Inflammatory macrophage (primary cell): Measurements from ENCODE around the gene SLC25A48.

Experiments used
- DNase-seq, 2 donors: peaks; one replicate each; pipeline ENCODE4 v3.0.0-alpha.2; 2020 to 2022
- total RNA-seq, 18 experiments: gene quantifications; one replicate each; lab custom pipeline; 2026; ENCODE audit warnings: mixed read lengths in 6 of 18, inconsistent platforms in 2 of 18; lab: John Stamatoyannopoulos, UW

SLC25A48 gene, protein sequence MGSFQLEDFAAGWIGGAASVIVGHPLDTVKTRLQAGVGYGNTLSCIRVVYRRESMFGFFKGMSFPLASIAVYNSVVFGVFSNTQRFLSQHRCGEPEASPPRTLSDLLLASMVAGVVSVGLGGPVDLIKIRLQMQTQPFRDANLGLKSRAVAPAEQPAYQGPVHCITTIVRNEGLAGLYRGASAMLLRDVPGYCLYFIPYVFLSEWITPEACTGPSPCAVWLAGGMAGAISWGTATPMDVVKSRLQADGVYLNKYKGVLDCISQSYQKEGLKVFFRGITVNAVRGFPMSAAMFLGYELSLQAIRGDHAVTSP
- total RNA-seq: 0.38 to 7.4 (median 1.3) reads per million in 18 experiments

DNA sequence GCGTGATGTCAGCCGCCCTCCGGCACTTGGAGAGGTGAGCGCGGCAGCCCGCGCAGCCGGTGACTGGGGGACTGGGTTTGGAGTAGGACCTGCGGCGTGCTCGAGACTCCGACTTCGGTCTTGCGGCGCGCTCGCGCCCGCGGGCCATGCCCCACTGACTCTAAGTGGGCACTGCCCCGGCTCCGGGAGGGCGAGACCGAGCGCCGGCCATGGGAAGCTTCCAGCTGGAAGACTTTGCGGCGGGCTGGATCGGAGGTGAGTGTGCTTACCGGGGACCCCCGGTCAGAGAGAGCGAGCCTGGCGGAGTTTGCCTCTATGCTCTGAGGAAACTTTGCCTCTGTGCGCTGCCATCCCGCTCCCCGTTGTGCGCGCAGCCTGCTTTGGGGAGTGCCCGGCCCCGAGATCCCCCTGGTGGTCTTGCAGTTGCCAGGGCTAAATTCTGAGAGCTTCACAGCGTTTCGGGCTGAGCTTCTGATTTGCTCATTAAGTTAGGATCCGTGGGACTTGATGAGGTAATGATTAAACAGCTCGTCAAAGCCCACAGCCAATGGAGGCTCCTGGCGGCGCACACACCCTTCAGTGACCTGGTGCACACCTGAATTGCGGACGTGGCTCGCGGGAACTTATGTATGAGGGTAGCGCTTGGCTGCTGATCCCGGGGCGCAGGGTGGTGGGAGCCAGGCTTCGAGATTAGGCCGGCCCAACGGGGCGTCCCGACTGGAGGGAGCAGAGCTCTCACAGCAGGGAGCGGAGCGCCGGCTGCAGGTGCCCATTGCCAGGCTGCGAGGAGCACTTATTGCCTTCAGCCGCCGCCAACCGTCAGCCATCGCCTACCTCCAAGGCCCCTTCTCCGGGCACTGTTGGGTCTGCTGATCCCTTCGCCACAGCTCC lies at the start of gene SLC25A48:
Gene SLC25A48 (plus strand): TSS at position 25 of the 891 bp plus-strand sequence. CDS start 185 bp downstream, at position 210.
- no peak for DNase-seq

DNA sequence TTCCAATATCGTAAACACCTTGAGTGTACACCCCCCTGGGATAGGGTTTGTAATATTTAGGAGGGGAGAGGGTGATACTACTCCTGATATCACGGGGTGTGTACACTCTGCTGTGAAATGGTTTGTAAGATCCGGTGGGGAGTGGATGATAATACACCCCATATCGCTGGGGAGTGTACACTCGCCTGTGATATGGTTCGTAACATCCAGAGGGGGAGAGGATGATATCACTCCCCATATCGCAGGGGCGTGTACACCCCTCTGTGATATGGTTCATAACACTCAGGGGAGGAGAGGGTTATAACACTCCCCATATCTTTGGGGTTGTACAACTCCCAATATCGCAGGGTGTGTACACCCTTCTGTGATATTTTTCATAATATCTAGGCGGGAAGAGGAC lies 33.8 kb upstream of the SLC25A48 start:
- DNase-seq: no peak

DNA sequence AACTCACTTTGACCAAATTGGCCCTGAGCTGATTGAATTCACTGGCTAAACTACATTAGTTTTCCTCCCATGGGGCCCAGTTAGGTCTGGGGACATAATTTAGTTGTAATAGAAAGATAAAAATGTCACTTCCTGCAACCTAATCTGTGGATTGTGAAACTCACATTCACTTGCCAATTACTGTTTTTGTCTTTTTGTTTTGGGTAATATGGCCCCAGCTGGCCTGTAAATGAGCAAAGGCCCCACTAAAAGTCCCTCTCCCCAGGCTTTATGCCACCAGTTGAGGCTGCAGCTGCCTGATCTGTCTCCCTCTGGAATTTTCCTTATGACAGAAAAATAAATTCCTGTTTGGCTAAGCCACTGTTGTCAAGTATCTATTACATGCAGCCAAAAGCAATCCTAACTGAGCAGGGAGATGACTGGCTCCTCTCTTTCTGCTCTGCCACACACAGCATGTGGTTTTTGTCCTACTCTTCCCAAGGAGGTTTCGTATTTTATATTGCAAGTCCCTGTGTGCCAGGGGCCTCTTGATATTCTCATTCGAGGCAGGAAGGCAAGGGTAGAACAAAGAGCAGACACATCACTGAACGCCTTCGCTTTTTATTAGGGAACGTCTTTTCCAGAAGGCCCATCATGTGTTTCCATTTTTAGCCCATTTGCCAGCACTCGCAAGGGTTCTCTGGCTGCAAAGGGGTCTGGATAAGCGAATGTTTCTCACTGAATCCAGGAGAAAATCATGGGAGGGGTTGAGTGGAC lies 24.1 kb upstream of the SLC25A48 start:
- DNase-seq: no peak

DNA sequence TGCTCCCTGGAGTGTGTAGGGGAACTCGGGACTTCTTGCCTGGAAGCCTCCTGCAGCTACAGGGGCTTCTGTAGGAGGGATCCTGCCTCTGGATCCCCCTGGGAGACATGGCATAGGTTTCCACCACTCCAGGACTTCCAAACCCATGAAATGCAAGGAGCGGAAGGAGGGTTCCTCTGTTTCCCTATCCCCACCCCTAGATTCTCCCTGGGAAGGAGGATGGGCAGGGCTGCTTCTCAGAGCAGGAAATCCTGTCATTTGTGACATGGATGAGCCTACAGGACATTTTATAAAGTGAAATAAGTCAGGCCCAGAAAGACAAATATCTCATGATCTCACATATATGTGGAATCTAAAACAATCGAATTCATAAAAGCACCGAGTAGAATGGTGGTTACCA lies 23.5 kb upstream of the SLC25A48 start:
- no peak for DNase-seq

DNA sequence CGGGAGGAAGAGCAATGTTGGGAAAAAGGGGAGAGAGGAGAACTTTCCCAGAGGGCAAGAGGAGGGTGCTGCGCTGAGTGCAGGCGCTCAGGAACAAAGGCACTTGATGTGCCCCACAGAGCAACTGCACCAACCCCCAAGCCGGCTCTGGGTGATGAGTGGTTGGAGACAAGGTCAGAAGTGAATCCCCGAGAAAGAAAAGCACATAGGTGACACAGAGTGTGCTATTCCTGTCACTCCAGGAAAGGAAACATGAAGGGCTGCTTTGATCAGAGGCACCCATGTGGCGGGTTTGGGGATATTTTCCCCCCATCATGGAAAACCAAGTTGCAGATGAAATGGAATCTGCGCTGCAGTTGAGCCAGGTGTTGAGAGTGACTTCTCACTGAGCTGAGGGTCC lies 20.7 kb upstream of the SLC25A48 start:
- no peak for DNase-seq

DNA sequence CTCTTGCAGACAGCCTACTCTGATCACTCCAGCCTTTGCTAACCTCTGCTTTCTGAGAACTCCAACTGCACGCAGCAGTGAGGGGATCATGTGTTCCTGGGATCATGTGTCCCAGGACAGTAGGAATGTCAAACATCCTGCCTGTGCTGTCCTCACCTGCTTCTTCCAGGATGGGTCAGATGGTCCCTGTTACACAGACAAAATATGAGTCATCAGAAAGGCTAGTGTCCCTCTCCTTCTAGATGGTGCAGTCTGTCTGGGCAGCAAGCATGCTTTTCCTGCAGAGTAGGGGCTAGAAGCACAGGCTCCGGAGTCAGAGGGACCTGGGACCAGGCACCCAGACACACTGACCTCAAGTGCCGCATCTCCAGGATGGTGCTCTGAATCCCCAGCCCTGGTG lies 20.1 kb upstream of the SLC25A48 start:
- no peak for DNase-seq

DNA sequence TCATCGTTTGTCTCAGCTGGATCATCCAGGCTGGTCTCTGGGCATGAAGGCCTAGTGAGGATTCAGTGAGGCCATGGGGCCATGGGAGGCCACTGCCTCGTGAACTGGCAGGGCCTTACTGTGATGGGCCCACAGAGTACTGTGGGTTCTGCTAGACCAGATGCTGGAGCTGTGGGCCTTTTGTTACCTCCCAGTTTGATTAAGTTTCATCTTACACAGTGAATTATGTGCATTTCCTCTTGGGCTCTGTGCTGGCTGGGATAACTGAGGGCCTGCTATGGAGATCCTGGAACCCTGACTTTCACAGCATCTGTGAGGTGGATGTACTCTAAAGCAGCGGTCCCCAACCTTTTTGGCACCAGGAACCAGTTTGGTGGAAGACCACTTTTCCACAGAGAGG lies 19.7 kb upstream of the SLC25A48 start:
- DNase-seq: no peak

DNA sequence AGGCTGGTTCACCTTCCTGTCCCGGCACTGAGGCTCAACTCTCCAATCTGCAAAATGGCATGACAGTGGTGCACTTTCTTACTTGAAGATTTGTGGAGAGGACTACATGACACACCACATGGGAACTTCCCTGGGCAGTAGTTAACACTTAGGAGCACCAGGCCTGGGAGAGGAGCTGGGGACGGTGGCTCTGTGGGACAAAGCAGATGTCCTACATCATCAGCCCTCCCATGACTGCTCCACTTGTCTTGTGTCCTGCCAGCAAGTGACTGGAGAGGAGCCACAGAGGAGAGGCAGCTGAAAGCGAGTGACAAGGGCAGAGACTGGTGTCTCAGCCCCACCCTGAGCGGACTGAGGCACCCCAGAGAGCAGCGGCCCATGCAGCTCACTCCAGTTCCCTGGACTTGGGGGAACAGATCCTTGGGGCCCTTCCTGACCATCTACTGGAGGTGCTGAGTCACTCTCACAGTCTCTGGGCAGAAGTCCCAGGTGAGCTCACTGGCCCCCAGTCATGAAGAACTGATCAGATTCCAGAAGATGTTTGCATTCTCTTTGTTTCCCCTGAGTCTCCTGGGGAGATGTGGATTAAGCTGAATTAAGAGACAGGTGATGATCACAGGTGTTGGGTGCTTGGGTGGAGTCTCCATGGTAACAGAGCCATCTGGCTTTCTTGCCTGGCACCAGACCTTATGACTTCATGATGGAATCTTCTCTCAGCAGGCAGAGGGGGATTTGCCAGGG lies 13.2 kb upstream of the SLC25A48 start:
- no peak for DNase-seq

DNA sequence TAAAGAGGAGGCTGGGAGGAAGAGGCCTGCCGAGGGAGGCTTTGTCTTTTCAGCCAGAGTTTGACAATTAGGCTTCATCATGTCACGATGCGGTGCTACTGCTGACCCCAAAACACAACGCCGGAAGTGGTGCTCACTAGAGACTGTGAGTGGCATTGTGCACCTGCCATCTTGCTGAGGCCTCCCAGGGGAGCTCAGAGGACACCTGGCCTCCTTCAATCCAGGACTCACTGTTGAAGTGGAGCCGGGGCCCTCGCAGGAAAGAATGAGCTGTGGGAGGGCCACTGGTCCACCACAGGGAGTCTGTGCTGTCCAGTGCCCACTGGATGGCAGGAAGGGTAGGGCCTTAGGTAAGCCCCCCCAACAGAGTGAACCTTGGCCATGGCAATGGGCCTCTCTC lies 12.7 kb upstream of the SLC25A48 start:
- DNase-seq: no peak

DNA sequence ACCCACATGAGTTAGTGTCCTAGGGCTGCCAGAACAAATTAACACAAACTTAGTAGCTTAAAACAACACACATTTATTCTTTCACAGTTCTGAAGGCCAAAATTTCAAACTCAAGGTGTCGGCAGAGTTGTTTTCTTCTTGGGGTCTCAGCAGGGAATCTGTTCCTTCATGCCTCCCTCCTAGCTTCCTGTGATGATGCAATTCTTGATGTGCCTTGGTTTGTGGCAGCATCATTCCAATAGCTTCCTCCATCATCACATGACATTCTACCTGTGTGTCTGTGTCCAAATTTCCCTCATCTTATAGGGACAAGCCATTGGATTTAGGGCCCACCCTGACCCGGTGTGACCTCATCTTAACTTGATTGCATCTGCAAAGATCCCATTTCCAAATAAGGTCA lies 12.2 kb upstream of the SLC25A48 start:
- DNase-seq: no peak

DNA sequence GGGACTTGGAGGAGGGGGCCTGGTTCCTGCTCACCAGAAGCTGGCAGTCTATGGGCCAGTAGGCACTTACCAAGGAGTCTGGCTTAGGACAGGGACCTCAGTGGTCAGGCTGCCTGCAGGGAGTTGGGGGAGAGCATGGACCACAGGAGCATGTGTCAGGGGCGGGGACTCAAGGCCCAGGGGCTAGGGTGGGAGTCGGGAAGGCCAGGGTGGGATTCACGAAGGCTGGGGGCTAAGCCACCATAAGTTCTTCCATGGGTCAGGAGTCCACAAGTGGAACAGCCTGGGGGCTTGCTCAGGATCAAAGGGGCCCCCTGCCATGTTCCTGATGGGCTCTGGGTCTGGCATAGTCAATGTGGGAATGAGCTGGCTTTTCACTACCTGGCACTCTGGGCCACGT lies 11.5 kb upstream of the SLC25A48 start:
- DNase-seq: no peak

DNA sequence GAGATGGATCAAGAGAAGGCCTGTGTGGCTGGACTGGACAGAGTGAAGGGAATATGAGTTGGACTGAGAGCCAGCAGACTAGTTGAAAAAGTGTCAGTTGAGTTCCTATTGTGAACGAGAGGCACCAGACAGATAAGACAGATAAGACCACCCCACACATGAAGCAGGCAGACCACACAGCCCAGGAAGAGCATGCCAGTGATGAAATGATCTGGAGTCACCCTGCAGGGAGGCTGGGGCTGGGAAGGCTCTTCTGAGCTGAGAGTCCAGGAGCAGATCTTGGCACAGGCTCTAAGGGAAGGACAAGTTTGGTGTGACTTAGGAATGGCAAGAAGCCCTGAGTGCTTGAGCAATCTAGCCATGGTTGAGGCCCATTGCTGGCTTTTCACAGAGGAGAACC lies 10.6 kb upstream of the SLC25A48 start:
- no peak for DNase-seq

DNA sequence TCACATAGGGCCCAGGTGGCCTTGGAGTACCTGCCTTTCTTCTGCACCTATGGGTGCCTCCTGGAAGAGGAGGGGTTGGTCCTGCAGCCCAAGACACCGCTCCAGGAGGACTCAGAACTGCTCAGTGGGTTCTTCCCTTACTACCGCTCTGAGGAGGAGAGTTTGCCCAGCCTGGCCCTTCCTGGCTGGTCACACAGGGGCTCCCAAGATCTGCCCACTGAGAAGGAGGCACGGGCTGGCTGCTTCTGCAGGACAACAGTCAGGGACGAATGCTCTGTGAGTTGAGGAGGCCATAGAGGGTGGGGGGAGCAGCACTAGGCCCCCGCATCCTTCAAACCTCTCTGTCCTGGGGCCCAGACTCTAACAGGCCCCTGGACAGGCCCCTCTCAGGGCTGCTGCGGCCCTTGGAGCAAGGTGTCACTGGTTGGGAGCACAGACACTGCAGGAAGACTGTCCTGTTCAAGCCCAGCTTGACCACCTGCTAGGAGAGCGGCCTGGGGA lies 9.9 kb upstream of the SLC25A48 start:
- DNase-seq: no peak

DNA sequence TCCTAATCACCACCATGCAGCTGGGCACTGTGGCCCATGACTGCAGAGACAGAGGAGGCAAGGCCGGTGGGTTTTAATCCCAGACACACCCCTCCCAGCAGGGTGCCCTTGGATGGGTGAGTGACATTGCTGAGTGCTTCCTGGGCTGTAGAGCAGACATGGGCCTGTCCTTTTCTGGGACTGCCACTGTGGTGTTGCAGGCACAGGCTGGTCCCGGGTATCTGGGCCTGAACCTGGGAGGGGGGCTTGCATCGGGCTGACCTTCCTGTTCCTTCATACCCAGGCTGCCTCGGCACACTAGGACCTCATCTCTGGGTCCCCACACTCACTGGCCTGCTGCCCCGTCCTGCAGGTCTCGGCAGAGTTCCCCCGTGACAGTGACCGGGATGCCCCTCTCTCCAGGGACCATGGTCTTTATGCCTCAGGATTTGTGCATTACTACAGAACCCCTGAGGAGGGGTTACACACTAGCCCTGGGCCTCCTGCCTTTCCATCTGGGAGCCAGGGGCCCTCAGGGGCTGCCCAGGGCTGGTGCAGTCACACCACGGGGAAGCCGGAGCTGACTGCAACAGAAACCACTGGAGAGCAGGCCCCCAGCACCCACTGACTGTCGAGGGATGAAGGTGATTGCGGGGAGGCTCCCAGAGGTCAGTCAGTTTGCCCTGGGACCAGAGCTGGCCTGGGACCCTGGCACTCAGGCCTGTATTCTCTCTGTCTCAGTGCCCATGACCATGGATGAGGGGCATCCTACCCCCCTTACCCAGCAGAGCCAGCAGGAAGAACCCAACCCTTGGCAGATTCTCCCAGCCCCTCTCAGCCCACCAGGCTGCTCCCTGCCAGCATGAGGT lies 8.9 kb upstream of the SLC25A48 start:
- DNase-seq: no peak

DNA sequence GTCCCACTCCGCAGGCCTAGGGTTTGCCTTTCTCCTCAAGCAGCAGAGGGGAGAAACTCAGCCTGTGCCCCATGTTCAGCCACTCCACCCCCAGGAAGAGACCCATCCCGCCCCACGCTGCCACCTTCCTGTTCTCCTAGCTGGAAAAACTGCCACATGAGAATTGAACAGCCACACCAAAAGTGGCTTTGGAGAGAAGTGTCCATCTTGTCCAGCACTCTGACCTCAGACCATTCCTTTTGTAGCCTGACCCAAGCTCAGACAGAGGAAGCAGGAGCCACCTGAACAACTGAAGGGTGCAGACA lies 8.3 kb upstream of the SLC25A48 start:
- no peak for DNase-seq

DNA sequence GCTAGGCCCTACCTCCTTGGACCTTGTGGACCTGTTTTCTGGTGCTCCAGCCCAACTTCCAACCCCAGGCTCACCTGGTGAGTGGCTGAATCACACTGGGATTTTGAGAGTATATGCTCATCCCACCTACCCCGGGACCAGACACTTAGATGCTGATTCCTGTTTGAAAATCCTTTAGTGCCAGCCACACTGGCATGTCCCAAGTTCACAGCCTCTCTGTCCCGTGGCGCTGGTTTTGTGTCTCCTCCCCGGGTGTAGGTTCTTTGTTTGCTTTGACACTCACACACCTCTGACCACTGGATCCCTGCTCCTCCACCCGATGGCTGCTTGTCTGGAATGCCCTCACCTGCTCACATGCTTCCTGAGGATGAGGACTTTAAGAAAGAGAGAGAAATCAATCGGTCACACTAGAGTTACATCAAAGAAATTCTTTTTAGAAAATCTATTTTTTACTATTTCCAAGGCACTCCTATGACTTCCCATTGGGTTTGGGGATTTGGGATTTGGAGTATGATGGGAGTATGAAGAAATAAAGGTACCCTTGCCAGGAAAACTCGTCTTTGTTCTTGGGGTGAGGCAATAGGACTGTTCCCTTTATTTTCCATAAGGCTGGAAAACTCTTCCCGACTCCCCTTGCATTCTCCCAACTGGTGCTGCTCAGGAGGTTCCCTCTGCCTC lies 7.3 kb upstream of the SLC25A48 start:
- no peak for DNase-seq

DNA sequence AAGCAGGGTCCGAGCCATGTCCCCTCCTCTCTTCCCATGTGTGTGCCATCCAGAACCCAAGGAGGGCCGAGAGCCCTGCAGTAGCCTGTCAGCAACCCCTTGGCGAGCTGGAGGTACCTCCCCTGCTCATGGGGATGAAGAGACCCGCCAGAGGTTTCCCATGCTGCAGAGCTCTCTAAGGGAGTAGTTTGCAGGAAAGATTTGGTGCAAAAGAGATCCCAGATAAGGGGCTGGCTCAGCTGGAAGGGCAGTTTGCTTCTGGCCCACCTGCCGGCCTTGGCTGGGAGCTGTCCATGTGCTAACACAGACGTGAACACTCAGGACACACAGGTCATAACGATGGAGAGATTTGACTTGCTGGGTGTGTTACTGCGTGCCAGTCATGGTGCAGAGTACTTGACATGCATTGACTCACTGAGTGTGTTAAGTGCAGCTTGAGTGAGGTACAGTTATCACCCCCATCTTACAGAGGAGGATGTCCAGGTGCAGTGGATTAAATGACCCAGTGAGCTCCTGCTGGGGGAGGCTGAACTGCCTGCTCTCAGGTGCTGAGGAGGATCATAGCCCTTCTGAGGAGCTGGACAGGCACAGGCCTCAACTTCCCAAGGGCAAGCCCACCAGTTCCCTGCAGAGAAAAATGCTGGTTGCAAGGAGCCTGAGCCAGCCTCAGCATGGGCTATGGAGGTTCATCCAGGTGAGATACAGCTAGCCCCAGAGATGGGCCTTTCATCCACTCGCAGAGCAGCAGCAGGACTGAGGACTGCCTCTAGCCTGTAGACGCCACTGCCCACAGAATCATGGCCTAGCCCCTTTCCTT lies 6.3 kb upstream of the SLC25A48 start:
- no peak for DNase-seq

DNA sequence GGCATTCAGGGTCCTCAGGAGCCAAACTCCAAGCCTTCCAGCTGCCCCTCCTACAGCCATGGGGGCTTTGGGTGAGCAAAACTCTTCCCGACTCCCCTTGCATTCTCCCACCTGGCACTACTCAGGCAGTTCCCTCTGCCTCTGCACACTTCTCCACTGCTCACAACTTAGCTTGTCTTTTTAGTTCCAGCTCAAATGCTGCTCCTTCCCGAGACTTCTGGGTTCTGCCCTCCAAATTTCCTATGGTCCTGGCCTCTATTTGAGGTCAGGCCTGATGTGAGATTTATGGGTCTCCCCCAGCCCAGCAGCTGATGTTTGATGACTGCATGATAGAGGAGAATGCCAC lies 5.7 kb upstream of the SLC25A48 start:
- DNase-seq: no peak

DNA sequence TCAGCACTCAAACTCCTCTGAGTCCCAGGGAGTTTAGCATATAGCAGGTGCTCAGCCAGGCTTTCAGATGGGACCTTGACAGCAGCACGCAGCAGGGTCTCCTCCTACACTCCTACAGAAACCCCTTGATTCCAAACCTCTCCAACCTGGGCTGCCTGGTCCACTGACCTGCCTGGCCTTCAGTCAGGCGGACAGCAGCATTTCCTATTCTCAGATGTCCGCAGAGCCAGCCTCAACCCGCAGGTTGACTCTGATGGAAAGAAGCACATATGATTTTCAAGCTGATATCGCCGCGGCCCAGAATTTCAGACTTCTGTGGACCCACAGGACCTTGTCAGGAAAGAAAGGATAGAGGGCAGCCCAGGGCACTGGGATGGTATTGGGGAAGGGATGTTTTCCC lies 5.3 kb upstream of the SLC25A48 start:
- DNase-seq: no peak
